A673 (cell line): ENCODE data around the gene SNX8.

Experiments used
- CTCF ChIP-seq: fragments of 300-800, 200-600 bp; sonication (generic); conservative IDR thresholded peaks from 2 replicates; pipeline ENCODE4 v1.5.1; 2017; ENCODE audit warnings: low read depth, mild to moderate bottlenecking, antibody characterized with exemption, low read length, moderate library complexity, mixed read lengths
- EZH2 ChIP-seq: fragments of 200-600 bp; sonication (generic); IDR thresholded peaks from 2 replicates; pipeline ENCODE4 v1.6.1; 2017; ENCODE audit warnings: borderline replicate concordance, low read depth, mild to moderate bottlenecking, mixed read lengths, antibody characterized with exemption, low read length; ENCODE audit not compliant: poor library complexity, severe bottlenecking

DNA sequence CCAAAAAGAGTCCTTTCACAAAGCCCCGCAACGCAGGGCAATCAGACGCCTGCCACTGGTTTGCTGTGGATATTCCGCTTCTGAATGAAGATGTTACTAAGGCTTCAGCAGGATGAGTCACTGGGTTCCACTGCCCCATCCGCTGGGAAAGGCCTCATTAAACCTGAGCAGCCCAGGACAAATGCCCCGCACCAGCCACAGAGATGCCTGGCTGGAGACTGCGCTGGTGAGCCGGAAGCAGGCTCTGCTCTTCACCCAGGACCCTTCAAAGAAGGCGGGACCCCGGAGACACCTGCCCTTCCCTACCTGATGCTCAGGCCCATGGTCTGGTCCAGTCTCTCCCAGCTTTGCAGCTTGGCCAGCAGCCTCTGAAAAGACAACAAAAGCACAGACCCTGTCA, 101.3 kb downstream of the SNX8 start:
- TF ChIP-seq CTCF: no peak
- no peak for TF ChIP-seq EZH2
